C4-2B (cell line): ENCODE results near the gene TRHDE.
A peak's percentile ranks its signal among the peaks of the same experiment; 100 is the strongest.

Experiments used
- H3K27ac ChIP-seq: fragments of 450-650 bp; 2 replicates; pipeline ENCODE4 v1.5.1; 2017
- ZFX ChIP-seq: fragments of 450-650 bp; IDR thresholded peaks from 2 replicates; pipeline ENCODE4 v1.6.1; 2017
- TF ChIP-seq, protein P1 (sequence below): fragments of 450-650 bp; conservative IDR thresholded peaks from 2 replicates; pipeline ENCODE4 v1.5.1; 2017; ENCODE audit warnings: mild to moderate bottlenecking

TRHDE gene

DNA sequence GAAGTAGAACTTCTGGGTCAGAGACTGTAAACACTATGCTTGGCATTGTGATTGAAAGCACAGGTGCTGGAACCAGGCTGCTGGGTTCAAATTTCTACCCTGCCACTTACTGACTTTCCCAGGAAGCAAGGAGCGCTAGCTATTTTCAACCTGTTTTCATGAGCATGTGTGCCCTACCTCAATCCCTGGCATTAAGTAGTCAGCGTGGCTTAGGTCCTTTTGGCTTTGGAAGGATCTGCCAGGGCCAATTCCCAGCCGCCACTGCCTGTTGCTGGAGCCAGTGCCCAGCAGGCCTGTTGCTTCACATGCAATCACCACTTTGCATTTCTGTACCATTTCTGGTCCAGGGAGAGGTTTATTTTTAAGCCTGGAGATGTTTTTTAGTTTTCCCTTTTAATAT is 196.3 kb downstream of the TRHDE start:
- TF ChIP-seq, protein P1, sequence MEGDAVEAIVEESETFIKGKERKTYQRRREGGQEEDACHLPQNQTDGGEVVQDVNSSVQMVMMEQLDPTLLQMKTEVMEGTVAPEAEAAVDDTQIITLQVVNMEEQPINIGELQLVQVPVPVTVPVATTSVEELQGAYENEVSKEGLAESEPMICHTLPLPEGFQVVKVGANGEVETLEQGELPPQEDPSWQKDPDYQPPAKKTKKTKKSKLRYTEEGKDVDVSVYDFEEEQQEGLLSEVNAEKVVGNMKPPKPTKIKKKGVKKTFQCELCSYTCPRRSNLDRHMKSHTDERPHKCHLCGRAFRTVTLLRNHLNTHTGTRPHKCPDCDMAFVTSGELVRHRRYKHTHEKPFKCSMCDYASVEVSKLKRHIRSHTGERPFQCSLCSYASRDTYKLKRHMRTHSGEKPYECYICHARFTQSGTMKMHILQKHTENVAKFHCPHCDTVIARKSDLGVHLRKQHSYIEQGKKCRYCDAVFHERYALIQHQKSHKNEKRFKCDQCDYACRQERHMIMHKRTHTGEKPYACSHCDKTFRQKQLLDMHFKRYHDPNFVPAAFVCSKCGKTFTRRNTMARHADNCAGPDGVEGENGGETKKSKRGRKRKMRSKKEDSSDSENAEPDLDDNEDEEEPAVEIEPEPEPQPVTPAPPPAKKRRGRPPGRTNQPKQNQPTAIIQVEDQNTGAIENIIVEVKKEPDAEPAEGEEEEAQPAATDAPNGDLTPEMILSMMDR, result no peak
- no peak for TF ChIP-seq ZFX
- no peak overlapping the region for H3K27ac ChIP-seq

DNA sequence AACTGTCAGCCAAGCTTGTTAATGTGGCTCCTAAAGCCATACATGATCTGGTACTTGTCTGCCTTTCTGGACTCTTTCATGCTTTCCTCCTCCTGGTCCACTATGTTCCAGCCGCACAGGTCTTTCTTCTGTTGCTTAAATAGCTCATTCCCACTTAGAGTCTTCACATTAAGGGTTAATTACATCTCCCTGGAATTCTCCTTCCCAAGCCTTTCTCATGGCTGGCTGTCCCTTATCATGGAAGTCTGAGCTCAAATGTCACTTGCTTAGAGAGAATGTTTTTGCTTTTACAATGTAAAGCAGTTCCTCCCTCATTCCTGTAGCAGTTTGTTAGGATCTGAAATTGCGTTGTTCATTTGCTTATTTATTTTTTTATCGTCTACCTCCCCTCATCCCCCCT is 199.6 kb downstream of the TRHDE start:
- TF ChIP-seq ZFX, result no peak
- TF ChIP-seq, protein P1, result no peak

DNA sequence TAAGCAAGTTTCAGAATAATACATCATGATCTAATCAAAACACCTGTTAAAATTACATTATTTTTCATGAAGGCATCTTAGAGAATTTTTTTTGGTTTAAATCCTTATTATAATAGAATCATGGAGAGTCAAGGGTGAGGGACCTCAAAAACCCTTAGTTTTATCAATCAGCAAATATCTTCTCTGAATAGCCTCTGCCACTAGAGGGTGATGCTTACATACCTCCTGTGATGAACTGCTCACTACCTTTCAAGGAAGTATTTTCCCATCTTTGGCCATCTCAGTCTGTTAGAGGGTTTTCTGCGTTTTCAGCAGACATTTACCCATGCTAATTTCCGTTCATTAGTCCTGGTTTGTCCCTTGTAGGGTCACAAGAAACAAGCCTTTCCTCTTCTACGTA is 200.2 kb downstream of the TRHDE start:
- no peak for TF ChIP-seq ZFX
- TF ChIP-seq, protein P1, result peak; percentile 23
- no peak overlapping the region for H3K27ac ChIP-seq

More for the DNA sequence above, 199.6 kb downstream of the TRHDE start:
- no peak overlapping the region for H3K27ac ChIP-seq

DNA sequence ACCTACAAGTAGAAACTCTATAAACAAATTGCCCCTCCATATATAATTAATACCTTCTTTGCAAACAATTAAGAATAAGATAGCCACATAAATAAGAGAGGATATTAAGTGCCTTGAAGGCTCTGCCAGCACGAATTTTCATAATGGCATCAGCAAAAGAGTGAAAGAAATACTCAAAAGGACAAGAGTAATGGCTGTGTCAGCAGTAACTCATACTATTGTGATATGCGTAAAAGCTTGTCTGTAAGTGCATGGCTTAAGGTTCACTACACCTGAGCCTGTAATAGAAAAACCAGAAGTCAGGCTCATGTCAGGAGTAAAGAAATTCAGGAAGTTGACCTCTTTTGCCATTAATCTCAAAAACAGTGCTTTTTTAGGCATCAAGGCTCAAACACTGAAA is 204.1 kb downstream of the TRHDE start:
- H3K27ac ChIP-seq, result no peak overlapping the region
- no peak for TF ChIP-seq ZFX
- TF ChIP-seq, protein P1, result no peak

DNA sequence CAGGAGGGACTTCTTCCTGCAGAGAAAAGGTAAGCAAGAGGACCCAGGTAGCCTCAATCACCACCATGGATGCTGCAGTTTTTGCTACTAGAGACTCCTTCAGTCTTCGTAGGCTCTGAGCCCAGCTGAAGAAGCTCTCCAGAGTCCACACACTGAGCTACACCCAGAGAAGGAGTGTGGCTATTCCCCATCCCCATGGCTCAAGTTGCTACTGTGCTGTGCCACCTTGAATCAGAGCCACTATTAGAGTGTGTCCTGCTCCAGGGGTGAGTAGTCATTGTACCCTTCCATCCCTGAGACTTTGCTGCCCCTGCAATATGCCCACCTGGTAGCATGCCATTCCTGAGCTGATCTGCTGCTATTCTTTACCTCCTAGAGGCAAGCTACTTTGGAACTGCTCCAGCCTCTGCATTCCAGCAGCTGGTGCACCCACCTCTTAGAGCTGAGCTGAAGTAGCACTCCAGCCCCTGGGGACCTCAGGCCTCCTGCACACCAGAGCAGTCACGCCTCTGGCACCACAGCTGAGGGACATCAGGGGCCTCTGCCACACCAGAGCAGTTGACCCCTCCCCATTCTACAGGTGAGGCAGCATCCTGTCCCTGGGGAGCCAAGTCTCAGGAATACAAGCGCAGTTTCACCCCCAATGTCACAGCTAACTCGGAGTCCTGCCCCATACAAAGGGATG is 213.0 kb downstream of the TRHDE start:
- no peak overlapping the region for H3K27ac ChIP-seq
- TF ChIP-seq, protein P1, result no peak
- TF ChIP-seq ZFX, result no peak

DNA sequence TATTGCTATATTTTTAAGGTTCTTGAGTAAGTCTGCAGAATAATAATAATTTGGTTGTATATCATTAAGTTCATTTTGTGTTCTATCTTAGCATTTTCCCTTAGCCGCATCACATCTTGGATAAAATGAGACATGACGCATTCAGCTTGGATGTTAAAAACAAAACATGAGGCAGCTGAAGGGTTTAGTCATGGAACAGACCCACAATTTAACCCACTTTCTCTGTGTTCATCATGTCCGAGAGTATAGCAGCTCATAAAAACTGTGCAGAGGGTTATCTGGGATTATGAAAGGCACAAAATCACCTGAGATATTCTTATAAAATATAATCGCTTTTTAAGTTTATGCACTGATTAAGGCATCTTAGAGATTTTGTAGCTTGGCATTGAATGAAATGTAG is 219.3 kb downstream of the TRHDE start:
- no peak for TF ChIP-seq ZFX
- TF ChIP-seq, protein P1, result no peak
- H3K27ac ChIP-seq, result no peak overlapping the region

DNA sequence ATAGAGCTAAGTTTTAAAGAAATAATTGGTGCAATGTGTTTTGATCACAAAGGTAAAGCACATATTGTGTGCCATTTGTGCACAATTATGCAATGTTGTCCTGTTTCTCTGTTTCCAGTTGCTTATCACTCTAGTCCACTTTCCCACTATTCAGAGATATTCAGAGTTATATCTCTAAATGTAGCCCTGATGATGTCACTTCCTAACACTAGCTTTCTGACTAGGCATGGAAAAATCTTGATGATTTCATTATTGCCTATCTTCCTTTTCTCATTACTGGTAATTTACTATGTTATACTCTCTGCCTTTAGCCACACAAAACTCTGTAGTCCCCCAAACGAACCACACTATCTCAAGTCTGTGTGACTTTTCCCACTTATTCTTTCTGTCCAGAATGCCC is 221.2 kb downstream of the TRHDE start:
- no peak for TF ChIP-seq ZFX
- TF ChIP-seq, protein P1, result no peak
- H3K27ac ChIP-seq, result no peak overlapping the region
